T-helper 2 cell (primary cell): ENCODE results near the gene IGLL5.
"Not testable (repeated sequence)": the region's sequence is repeated elsewhere in the genome, so short reads cannot be mapped to it uniquely, and the experiment has no call there.

Source experiments
- DNase-seq, 5 experiments: peaks; one replicate each; pipeline versions ENCODE4 v3.0.0 to v3.0.0-alpha.2; 2012 to 2022

IGLL5 gene

GRCh38 chr22:22901578-22902218, 14.1 kb downstream of the IGLL5 start:
- DNase-seq = no peak

- DNase-seq = no peak
Measured at GRCh38 chr22:22902247-22903001, 14.8 kb downstream of the IGLL5 start.

- DNase-seq = no peak
Measured at GRCh38 chr22:22903355-22903777, 15.8 kb downstream of the IGLL5 start.

GRCh38 chr22:22903781-22904192, 16.2 kb downstream of the IGLL5 start:
- not testable (repeated sequence) for DNase-seq

- DNase-seq = not testable (repeated sequence)
Measured at GRCh38 chr22:22904736-22905135, 17.1 kb downstream of the IGLL5 start.

GRCh38 chr22:22906391-22906790, 18.8 kb downstream of the IGLL5 start:
- DNase-seq = not testable (repeated sequence)

GRCh38 chr22:22906907-22907550, 19.4 kb downstream of the IGLL5 start:
- DNase-seq = no peak

- no peak for DNase-seq
Measured at GRCh38 chr22:22907551-22908494, 20.2 kb downstream of the IGLL5 start.

GRCh38 chr22:22908495-22908861, 20.9 kb downstream of the IGLL5 start:
- no peak for DNase-seq

- no peak for DNase-seq
Measured at GRCh38 chr22:22908941-22909604, 21.5 kb downstream of the IGLL5 start.

GRCh38 chr22:22909605-22910271, 22.1 kb downstream of the IGLL5 start:
- no peak for DNase-seq

GRCh38 chr22:22910272-22911240, 22.9 kb downstream of the IGLL5 start:
- no peak for DNase-seq

GRCh38 chr22:22911327-22912134, 23.9 kb downstream of the IGLL5 start:
- no peak for DNase-seq

- DNase-seq = no peak
Measured at GRCh38 chr22:22912135-22912987, 24.7 kb downstream of the IGLL5 start.

- no peak for DNase-seq
Measured at GRCh38 chr22:22912988-22913253, 25.3 kb downstream of the IGLL5 start.

GRCh38 chr22:22913989-22914388, 26.4 kb downstream of the IGLL5 start:
- DNase-seq = no peak

GRCh38 chr22:22914726-22915669, 27.4 kb downstream of the IGLL5 start:
- no peak for DNase-seq

- DNase-seq = no peak
Measured at GRCh38 chr22:22915670-22916035, 28.0 kb downstream of the IGLL5 start.
